GM12891 (cell line): Measurements from ENCODE around the gene LRRC17.

Source experiments
- DNase-seq: peaks from one replicate; pipeline ENCODE4 v3.0.0; 2011; ENCODE audit warnings: low spot score; ENCODE audit not compliant: insufficient read length
- FAIRE-seq: peaks from 2 replicates; lab custom pipeline; 2011; peaks lifted over from hg19 to GRCh38; lab: Jason Lieb, UNC
- PAX5 ChIP-seq: IDR thresholded peaks from 2 replicates; pipeline ENCODE4 v1.6.1; 2011; ENCODE audit warnings: low read length, moderate library complexity, mild to moderate bottlenecking; ENCODE audit not compliant: insufficient read depth, severe bottlenecking
- POLR2A ChIP-seq: IDR thresholded peaks from 2 replicates; pipeline ENCODE4 v1.6.1; 2011; ENCODE audit warnings: low read depth, low read length, control low read depth
- POLR2AphosphoS5 ChIP-seq: IDR thresholded peaks from 2 replicates; pipeline ENCODE4 v1.6.1; 2011; ENCODE audit warnings: low read depth, low read length, control low read depth
- POU2F2 ChIP-seq: IDR thresholded peaks from 2 replicates; pipeline ENCODE4 v1.6.1; 2011; ENCODE audit warnings: low read depth, mild to moderate bottlenecking, control low read depth, low read length, moderate library complexity
- SPI1 ChIP-seq: IDR thresholded peaks from 2 replicates; pipeline ENCODE4 v1.6.1; 2011; ENCODE audit warnings: low read depth, low read length, control low read depth
- TAF1 ChIP-seq: IDR thresholded peaks from 2 replicates; pipeline ENCODE4 v1.6.1; 2011; ENCODE audit warnings: low read depth, low read length, control low read depth

Gene LRRC17

DNA sequence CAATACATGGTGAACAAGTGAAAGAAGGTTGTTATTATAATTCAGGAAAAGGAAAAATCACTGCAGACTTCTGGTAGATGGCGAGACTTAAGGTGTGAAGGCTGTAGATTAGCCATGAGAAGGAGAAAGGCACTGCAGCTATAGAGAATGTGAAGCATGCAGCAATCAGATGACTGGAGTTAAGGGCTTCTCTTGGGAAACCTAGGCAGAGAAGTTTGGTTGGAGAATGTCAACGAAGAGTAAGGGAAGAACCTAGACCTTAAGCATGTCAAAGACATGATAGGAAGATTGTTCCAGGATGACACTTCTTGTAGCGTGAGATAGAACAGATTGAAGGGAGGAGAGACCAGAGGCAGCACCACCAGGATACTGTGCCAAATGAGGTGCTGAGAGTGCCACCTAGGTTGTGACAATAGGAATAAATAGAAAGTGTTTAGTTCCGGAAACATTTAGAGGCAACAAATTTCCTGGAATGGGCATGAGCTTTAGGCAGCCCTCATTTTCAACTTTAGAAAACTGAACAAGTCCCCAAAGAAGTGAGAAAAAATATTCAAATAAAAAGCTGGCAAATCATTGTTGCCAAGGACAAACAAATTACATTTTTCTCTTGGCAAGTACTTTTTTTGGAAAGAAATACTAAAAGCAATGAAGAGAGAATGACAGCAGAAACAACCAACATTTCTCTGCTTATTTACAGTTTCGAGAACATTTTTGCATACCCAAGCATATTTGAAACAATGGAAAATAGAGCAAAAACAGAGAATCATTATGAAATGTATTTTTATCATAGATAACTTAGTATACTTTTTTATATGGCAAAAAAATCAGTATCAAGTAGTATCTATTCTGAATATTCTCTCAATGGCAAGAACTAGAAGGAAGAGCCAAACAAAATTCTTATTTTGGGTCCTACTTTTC, 4.9 kb downstream of the LRRC17 start:
- FAIRE-seq = no peak
- no peak for DNase-seq
- no peak for TF ChIP-seq TAF1
- TF ChIP-seq PAX5 = no peak
- no peak for TF ChIP-seq SPI1
- TF ChIP-seq POLR2AphosphoS5 = no peak
- no peak for TF ChIP-seq POLR2A
- TF ChIP-seq POU2F2 = no peak

DNA sequence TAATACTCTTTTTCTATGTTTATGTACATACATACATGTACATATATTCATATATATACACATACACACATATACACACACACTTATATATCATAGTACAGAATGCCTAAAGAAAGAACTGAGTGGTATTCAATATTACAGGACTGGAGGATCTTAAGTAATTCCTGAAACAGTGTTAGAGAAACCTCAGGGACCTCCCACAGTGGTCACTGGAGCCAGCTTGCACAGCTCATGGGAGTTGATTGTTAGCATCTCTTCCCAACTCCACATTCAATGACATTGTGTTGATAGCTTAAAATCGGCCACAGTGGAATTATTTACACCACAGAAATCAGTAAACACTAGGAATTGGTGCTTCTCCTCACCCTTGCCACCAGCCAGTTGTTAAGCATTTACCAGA, 6.0 kb downstream of the LRRC17 start:
- FAIRE-seq (no peak), DNase-seq (no peak)
- no peak for TF ChIP-seq TAF1
- no peak for TF ChIP-seq PAX5
- TF ChIP-seq SPI1 = no peak
- TF ChIP-seq POLR2AphosphoS5 = no peak
- TF ChIP-seq POLR2A = no peak
- TF ChIP-seq POU2F2 = no peak

DNA sequence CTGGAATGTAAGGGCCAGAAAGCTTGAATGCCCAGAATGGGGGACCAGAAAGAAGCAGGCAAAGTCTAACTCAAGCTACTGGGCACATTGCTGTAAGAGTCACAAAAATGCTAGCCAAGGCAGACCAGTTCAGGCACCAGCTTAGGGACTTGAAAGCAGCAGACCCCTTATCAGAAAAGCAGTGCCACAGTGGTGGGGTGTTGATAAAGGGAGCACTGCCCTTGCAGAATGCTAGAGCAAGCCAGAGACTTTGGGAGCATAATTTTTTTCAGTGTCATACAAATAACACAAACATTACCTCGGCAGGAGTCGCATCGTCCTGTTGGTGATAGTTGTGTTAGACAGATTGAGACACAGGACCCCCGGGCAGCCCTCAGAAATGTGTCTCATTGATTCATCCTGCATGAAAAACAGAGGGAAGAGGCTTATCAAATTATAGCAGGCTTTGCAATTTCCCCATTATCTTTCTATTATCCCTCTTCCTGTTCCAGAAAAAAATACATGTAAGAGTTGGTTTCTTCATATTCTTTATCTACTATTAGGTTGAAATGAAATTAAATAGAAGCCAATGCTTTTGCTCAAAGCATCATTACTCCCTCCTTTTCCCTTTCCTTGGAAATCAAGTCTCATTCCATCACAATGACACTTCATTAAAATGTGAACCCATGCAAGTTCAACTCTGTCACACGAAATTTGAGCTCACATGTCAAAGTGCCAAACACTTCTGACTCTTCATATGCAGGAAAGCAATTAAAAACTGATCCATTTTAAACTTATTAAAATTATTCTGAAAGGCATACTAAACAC, 13.4 kb downstream of the LRRC17 start:
- FAIRE-seq (no peak), DNase-seq (no peak)
- no peak for TF ChIP-seq POLR2A
- TF ChIP-seq POU2F2 = no peak
- no peak for TF ChIP-seq SPI1
- TF ChIP-seq POLR2AphosphoS5 = no peak
- no peak for TF ChIP-seq PAX5
- TF ChIP-seq TAF1 = no peak

DNA sequence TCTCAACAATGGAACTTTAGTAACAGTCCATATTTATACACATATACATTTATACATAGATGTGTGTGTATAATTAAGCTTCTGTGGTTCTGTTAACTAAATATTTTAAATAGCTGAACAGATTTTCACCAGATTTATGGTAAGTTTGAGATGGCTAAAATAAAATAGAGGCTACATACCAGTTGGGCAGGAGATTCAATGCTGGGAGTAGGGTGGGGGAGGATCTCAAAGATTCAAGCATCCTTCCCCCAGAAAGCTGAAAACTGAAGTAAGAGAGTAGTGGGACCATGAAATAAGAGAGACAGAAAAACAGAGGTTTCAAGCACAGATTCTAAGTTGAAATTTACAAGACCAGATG, 14.0 kb downstream of the LRRC17 start:
- DNase-seq (no peak), FAIRE-seq (no peak)
- TF ChIP-seq POLR2AphosphoS5 (no peak), PAX5 (no peak), POU2F2 (no peak), POLR2A (no peak), SPI1 (no peak), TAF1 (no peak)

DNA sequence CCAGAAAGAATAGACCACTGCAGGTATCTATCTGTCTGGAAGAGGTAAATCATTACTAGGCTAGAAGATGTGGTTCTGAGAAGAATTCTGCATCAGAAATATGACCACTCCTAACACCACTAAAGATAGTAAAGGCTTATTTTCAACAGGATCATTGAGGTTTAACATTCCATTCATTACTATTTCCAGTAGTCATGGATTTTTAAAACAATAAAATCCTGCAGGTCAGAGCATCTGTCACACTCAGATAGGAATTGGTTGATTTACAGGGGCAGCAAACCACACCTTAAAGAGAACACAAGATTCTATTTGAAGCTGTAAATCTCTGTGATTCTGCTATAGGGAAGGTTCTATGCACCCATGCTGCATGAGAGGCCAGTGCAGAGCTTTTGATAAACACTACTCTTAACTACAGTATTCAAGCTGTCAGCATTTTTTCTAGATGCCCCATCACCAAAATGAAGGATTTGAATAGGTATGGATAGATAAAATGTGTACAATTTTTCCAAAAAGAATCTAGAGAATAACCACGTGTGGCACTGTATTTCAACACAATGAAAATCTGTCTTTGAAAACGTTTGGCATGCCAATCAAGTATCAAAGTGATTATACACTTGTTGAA, 14.6 kb downstream of the LRRC17 start:
- DNase-seq (no peak), FAIRE-seq (no peak)
- no peak for TF ChIP-seq POU2F2
- TF ChIP-seq TAF1 = no peak
- TF ChIP-seq POLR2AphosphoS5 = no peak
- no peak for TF ChIP-seq PAX5

GRCh38 chr7:102931757-102932156, 19.0 kb downstream of the LRRC17 start:
- TF ChIP-seq POLR2A (no peak), PAX5 (no peak), POU2F2 (no peak), POLR2AphosphoS5 (no peak), TAF1 (no peak), SPI1 (no peak)
- DNase-seq (no peak), FAIRE-seq (no peak)

DNA sequence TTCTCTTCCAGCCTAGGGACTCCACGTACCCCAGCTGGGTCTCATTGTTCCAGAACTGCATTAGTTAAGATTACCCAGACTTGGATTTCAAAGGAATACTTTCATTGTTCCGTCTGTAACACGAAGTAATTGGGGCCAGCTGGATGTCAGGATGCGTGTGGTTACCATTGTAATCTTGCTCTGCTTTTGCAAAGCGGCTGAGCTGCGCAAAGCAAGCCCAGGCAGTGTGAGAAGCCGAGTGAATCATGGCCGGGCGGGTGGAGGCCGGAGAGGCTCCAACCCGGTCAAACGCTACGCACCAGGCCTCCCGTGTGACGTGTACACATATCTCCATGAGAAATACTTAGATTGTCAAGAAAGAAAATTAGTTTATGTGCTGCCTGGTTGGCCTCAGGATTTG, 21.0 kb downstream of the LRRC17 start:
- TF ChIP-seq SPI1 (no peak), PAX5 (no peak), POU2F2 (no peak), POLR2A (no peak), POLR2AphosphoS5 (no peak), TAF1 (no peak)
- no peak for DNase-seq
- no peak for FAIRE-seq

- no peak for DNase-seq
- no peak for FAIRE-seq
- no peak for TF ChIP-seq POLR2A
- TF ChIP-seq TAF1 = no peak
- TF ChIP-seq SPI1 = no peak
- TF ChIP-seq POLR2AphosphoS5 = no peak
- no peak for TF ChIP-seq POU2F2
- TF ChIP-seq PAX5 = no peak
Observed at GRCh38 chr7:102934239-102934638, 21.4 kb downstream of the LRRC17 start.

- FAIRE-seq = no peak
- TF ChIP-seq POLR2A (no peak), PAX5 (no peak), SPI1 (no peak)
- DNase-seq = no peak
Observed at GRCh38 chr7:102934701-102935100, 21.9 kb downstream of the LRRC17 start.

- TF ChIP-seq PAX5 (no peak), POLR2AphosphoS5 (no peak), TAF1 (no peak), SPI1 (no peak), POU2F2 (no peak), POLR2A (no peak)
- no peak for DNase-seq
- no peak for FAIRE-seq
Observed at GRCh38 chr7:102935450-102936115, 22.8 kb downstream of the LRRC17 start.
